HG03066 (cell line): ENCODE data around the gene ARHGAP30.

Experiments
- ATAC-seq: cut with Tn5 transposase; IDR thresholded peaks from one replicate; pipeline ENCODE4 v1.9.1; 2021; ENCODE audit warnings: low read depth; ENCODE audit not compliant: unreplicated experiment

The ARHGAP30 gene

DNA sequence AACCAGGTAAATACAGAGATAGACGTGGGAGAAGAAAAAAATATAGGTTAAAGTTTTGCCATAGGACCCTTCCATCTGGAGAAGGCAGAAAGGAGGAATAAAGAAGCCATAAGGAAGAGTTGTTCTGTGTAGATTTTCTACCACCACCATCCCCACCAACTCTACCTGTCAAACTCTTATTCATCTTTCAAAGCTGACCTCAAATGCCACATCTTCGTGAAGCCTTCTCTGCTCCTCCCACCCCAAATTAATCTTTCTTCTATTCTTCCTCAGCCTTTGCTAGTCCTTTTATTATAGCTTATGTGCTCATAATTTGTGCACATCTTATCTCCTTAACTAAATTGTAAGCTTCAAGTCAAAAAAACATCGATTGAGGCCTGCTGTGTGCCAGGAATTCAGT lies 20.9 kb upstream of the ARHGAP30 start:
- ATAC-seq, result no peak

GRCh38 chr1:161089938-161090337 lies 20.2 kb upstream of the ARHGAP30 start:
- ATAC-seq, result no peak

DNA sequence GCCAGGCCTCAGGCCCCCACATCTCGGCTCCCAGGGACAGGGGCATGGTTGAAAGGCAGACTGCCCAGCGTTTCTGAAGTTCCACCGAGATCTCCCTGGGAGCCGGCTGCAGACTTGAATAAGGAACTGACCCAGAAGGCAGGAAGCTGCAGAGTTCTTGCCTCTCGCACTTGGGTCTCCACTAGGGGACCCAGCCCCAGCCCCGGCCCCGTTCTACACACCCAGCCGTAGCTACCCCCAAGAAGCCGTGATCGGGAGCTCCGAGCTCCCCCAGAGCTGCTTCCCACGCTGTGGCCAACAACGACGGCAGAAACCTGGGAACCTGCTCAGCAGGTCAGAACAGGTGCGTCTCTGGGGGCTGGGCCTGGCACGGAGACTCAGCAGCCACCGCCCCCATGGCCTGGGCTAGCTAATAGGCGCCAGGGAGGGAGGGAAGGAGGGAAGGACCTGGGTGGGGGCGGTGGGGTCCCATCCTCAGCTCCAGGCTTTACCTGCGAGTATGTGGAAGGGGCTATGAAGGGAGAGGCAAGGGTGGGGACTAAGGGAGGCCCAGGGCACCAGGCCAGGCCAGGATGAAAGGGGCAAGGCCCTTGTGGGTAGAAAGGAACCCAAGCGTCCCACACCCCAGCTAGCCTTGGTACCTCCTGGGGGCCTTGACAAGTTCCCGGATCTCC lies 19.7 kb upstream of the ARHGAP30 start, which contains the start of gene NECTIN4:
NECTIN4 (minus strand) TSS at position 308 of the 674 bp plus-strand sequence; CDS start at position 46, 262 bp downstream.
- no peak for ATAC-seq

DNA sequence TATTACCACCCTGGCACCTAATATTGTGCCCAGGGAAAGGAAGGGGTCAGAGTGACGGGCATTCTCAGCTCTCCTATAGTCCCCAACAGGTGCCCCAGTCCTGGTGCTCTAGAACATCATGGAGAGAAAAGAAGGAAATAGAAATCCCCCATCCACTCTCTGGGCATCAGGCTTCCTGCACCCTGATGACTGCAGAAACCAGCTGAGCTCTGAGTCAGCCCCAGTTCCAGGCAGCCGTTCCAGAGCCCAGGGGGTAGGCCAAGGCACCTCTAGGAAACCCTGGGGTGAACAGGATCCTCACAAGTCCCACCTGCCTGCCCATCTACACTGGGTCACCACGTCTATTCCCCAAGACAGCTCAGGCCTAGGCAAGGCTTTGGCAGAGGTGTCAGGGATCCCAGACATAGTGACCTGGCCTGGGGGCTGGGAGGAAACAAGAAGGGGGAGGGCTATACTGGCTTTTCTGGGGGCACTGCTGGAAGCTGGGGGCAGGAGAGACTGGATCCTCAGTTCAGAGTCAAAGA lies 19.0 kb upstream of the ARHGAP30 start:
- ATAC-seq, result no peak

GRCh38 chr1:161086457-161086856 lies 16.8 kb upstream of the ARHGAP30 start:
- ATAC-seq, result no peak

- no peak for ATAC-seq
Measured at GRCh38 chr1:161085165-161085564, 15.5 kb upstream of the ARHGAP30 start.

GRCh38 chr1:161084597-161084988 lies 14.9 kb upstream of the ARHGAP30 start:
- no peak for ATAC-seq

- no peak for ATAC-seq
Measured at GRCh38 chr1:161083748-161084596, 14.3 kb upstream of the ARHGAP30 start.

DNA sequence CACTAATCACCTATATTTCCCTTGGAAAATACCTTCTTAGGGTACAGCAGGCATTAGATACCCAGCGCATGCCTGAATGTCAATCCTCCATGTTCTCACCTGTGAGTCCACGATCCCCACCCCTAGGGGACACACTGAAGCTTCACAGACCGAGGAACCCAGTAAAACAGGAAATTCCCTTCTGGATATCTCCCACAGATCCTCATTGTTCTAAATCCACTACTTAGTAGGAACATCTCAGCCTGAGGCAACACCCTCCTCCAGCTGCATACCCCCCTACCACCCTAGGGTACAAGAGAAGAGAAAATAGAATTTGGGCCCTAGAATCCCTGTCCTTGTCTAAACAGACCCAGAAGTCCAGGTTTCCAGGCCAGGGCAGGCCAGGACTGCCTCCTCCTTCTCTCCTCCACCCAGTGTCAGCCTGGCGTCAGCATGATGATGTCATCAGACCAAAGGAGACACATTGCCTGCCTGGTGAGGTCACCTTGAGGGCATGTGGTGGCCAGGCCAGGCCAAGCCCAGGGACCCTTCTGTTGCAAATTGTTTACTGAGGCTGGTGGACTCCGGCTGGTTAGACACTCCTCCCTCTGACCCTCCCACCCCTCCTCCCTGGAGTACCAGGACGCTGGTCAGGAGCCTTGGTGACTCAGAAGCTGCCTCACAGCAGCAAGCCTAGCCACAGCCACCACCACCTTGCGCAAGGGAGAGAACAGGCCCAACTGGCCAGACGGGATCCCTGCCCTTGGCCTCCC lies 13.5 kb upstream of the ARHGAP30 start:
- no peak for ATAC-seq

DNA sequence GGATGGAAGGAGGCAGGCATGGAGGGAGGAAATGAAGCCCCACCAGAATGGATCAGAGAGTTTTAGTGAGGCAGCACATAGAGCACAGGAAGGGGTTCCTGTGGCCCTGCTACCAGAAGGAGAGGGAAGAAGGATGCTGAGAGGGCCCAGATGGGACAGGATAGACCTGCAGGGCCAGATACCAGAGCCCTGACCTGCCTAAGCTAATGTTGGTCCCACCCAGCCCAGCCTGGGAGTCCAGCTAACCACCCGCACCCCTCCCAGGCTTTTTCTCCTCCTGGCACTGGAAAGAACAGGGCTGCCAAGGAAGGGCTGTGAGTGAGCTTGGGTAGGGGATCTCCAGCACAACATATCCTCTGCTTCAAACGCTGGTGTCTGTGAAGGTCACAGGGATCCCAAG lies 12.8 kb upstream of the ARHGAP30 start:
- ATAC-seq, result no peak

GRCh38 chr1:161081519-161081918 lies 11.8 kb upstream of the ARHGAP30 start:
- ATAC-seq, result no peak

- no peak for ATAC-seq
Measured at GRCh38 chr1:161080441-161081405, 11.0 kb upstream of the ARHGAP30 start.

DNA sequence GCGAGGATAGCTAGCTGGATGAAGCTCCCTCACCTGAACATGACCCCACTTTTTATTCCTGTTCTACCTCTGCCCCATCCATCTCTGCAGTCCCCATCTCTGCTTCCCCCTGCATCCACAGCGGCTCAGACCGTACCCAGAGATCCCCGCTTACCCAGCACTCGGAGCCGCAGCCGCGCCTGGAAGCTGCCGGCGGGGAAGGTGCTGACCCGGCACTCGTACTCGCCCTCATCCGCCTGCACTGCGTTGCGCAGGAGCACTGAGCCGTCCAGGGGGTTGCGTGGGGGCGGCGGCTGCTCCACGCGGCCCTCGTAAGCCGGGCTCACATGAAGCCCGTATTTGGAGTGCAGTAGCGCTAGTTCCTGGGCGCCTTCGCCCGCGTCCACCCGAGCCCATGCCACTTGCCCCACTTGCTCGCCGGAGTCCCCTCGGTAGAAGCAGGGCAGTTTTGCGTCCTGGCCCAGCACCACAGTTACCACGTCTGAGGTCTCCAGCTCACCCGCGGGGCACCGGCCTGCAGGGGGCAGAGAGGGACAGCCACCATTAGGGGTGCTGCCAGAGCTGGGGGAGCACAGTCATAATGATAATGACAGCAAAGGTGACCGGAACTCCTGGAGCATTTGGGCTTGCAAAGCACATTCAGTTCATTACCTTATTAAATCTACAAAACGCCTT lies 9.9 kb upstream of the ARHGAP30 start:
- no peak for ATAC-seq

DNA sequence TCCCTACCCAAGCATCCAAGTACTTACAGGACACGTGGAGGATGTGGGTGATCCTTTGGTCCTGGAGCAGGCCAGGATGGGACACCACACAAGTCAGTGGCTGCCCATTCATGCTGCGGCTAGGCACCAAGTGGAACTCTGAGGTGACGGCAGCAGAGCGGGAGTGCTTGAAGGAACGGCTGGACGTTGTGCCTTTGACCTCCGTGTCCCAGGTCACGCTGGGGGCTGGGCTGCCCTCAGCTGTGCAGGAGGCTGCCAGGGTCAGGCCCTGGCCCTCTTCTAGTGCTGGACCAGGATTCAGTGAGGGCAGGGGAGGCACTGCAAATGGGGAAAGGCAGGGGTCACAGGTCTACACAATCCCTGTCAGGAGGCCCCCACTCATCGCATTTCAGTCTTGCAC lies 7.7 kb upstream of the ARHGAP30 start:
- ATAC-seq, result no peak

DNA sequence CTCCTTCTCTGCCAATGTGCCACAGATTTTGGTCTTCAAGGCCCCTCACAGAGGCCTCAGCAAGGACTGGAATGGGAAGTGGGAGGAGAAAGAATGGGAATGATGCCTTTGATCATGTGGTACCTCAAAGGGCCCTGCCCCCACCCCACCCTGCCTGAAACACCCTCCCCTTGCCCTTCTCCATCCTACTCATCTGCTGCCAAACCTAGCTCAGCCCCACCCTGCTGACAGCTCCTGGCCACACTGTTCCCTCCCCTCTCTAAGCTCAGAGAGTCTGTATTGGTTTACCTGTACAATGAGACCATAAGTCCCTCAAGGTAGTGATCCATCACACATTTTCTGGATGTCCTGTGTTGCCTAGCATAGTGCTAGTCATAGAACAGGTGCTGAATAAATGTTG lies 6.7 kb upstream of the ARHGAP30 start:
- ATAC-seq, result no peak

- ATAC-seq, result no peak
Measured at GRCh38 chr1:161074676-161075368, 5.1 kb upstream of the ARHGAP30 start.

- ATAC-seq, result no peak
Measured at GRCh38 chr1:161073474-161074121, 3.9 kb upstream of the ARHGAP30 start.

GRCh38 chr1:161072751-161073449 lies 3.2 kb upstream of the ARHGAP30 start:
- no peak for ATAC-seq
